Limb (tissue), 2 donors: Measurements from ENCODE around the gene ST14.

Source experiments
- DNase-seq, 2 donors: peaks; one replicate each; pipeline ENCODE4 v3.0.0-alpha.2; 2016; ENCODE audit errors: extremely low spot score in 2 of 2

The ST14 gene

GRCh38 chr11:130136107-130136506, 23.5 kb upstream of the ST14 start:
- DNase-seq: no peak

- DNase-seq: no peak
Measured at GRCh38 chr11:130137999-130138398, 21.6 kb upstream of the ST14 start.

GRCh38 chr11:130139401-130139800, 20.2 kb upstream of the ST14 start:
- DNase-seq: no peak

- DNase-seq: no peak
Measured at GRCh38 chr11:130141561-130142341, 17.8 kb upstream of the ST14 start.

- no peak for DNase-seq
Measured at GRCh38 chr11:130144141-130144540, 15.4 kb upstream of the ST14 start.

- DNase-seq: peak in 1 of 2 donors; percentile 27
Measured at GRCh38 chr11:130144861-130145281, 14.7 kb upstream of the ST14 start.

GRCh38 chr11:130145311-130145812, 14.2 kb upstream of the ST14 start:
- DNase-seq: no peak

- DNase-seq: no peak
Measured at GRCh38 chr11:130145975-130146776, 13.4 kb upstream of the ST14 start.

GRCh38 chr11:130146796-130147195, 12.8 kb upstream of the ST14 start:
- no peak for DNase-seq

GRCh38 chr11:130148796-130149326, 10.7 kb upstream of the ST14 start:
- DNase-seq: no peak

GRCh38 chr11:130150790-130151189, 8.8 kb upstream of the ST14 start:
- DNase-seq: no peak

GRCh38 chr11:130151196-130151595, 8.4 kb upstream of the ST14 start:
- no peak for DNase-seq

GRCh38 chr11:130156108-130157022, 3.2 kb upstream of the ST14 start:
- no peak for DNase-seq

GRCh38 chr11:130157101-130157500, 2.5 kb upstream of the ST14 start:
- no peak for DNase-seq

- DNase-seq: no peak
Measured at GRCh38 chr11:130157840-130158239, 1.7 kb upstream of the ST14 start.

GRCh38 chr11:130159139-130159538, 443 bp upstream of the ST14 start:
- no peak for DNase-seq

- no peak for DNase-seq
Measured at GRCh38 chr11:130160498-130161155, 1.0 kb downstream of the ST14 start.

GRCh38 chr11:130161441-130162145, 2.0 kb downstream of the ST14 start:
- DNase-seq: no peak

GRCh38 chr11:130162733-130163132, 3.2 kb downstream of the ST14 start:
- no peak for DNase-seq
